B cell (primary cell): ENCODE measurements around the gene SLC4A2. TPM values are rescaled to one million over a fixed set of nuclear protein-coding genes. Genes with fewer than 3 reads are reported as not detected.
A peak's percentile ranks its signal among the peaks of the same experiment; 100 is the strongest.

Source experiments
- ATAC-seq: fragments of 200-7000 bp; cut with Tn5 transposase; one replicate; pipeline ENCODE4 v1.10.0; 2021; ENCODE audit warnings: low read depth, mild to moderate bottlenecking, moderate number of reproducible peaks, moderate library complexity
- CTCF ChIA-PET: fragments of 350-600 bp; sonication (Branson Sonifier 250); formaldehyde crosslinking; loops from one replicate; lab custom pipeline; 2021; ENCODE audit warnings: antibody characterized with exemption, inconsistent platforms; lab: Charles Lee
- POLR2A ChIA-PET: fragments of 350-600 bp; sonication (Branson Sonifier 250); formaldehyde crosslinking; loops from one replicate; lab custom pipeline; 2021; ENCODE audit warnings: antibody characterized with exemption; lab: Charles Lee
- DNase-seq: peaks from one replicate; pipeline ENCODE4 v3.0.0; 2013
- H2AFZ ChIP-seq: 2 replicates; pipeline ENCODE4 v1.6.1; 2012; ENCODE audit warnings: mild to moderate bottlenecking, low read depth, low read length; ENCODE audit not compliant: insufficient read depth, poor library complexity, severe bottlenecking
- H3K27ac ChIP-seq, 2 donors: 1 replicate in 1 of 2; 2 replicates in 1 of 2; pipeline ENCODE4 v1.5.1; 2012 to 2013; ENCODE audit warnings: low read length in 2 of 2, mild to moderate bottlenecking in 2 of 2, moderate library complexity in 1 of 2
- H3K27me3 ChIP-seq, 4 experiments: fragments of 200-600 bp in 1 of 4; sonication (generic) in 1 of 4; replicated peaks in 1 of 4; 1 replicate in 2 of 4; 2 replicates in 2 of 4; pipeline versions ENCODE4 v1.6.1 to v1.7.0; 2013 to 2016; ENCODE audit warnings: low read length in 3 of 4, mild to moderate bottlenecking in 2 of 4, mixed read lengths in 1 of 4, moderate library complexity in 1 of 4; ENCODE audit not compliant: insufficient read depth in 4 of 4, control insufficient read depth in 3 of 4; ENCODE audit errors: control extremely low read depth in 1 of 4
- H3K36me3 ChIP-seq, 2 experiments: replicated peaks in 1 of 2; 1 replicate in 1 of 2; 2 replicates in 1 of 2; pipeline versions ENCODE4 v1.6.1 to v1.7.1; 2013; ENCODE audit warnings: low read length in 1 of 2; ENCODE audit not compliant: insufficient read depth in 2 of 2, control insufficient read depth in 1 of 2; ENCODE audit errors: control extremely low read depth in 1 of 2, extremely low read depth in 1 of 2
- H3K4me1 ChIP-seq, 2 donors: fragments of 200-600 bp in 1 of 2; sonication (generic) in 1 of 2; 1 replicate in 1 of 2; 2 replicates in 1 of 2; pipeline versions ENCODE4 v1.5.1 to v1.6.1; 2013 to 2017; ENCODE audit warnings: low read length in 2 of 2; ENCODE audit not compliant: control insufficient read depth in 2 of 2, insufficient read depth in 2 of 2
- H3K4me2 ChIP-seq: replicated peaks from 2 replicates; pipeline ENCODE3; 2012; ENCODE audit warnings: mild to moderate bottlenecking, low read depth, low read length; ENCODE audit not compliant: poor library complexity, severe bottlenecking
- H3K4me3 ChIP-seq, 5 experiments: fragments of 200-600 bp in 1 of 5; sonication (generic) in 1 of 5; 1 replicate in 3 of 5; 2 replicates in 2 of 5; pipeline versions ENCODE4 v1.5.1 to v1.7.0; 2011 to 2016; ENCODE audit warnings: low read length in 4 of 5, mild to moderate bottlenecking in 4 of 5, low read depth in 2 of 5, control low read depth in 1 of 5, moderate library complexity in 1 of 5; ENCODE audit not compliant: insufficient read depth in 1 of 5; ENCODE audit errors: control extremely low read depth in 1 of 5, extremely low read depth in 1 of 5
- H3K79me2 ChIP-seq: fragments of 200-600 bp; sonication (generic); one replicate; pipeline ENCODE4 v1.6.0; 2016; ENCODE audit warnings: low read length; ENCODE audit not compliant: control insufficient read depth, insufficient read depth
- H3K9ac ChIP-seq: fragments of 200-600 bp; sonication (generic); 2 replicates; pipeline ENCODE4 v1.6.1; 2017; ENCODE audit warnings: mild to moderate bottlenecking, low read length, moderate library complexity
- H3K9me3 ChIP-seq, 3 donors: one replicate each; pipeline versions ENCODE4 v1.6.1 to v1.7.1; 2013; ENCODE audit warnings: low read length in 2 of 3; ENCODE audit not compliant: control insufficient read depth in 2 of 3, insufficient read depth in 1 of 3; ENCODE audit errors: control extremely low read depth in 1 of 3
- H4K20me1 ChIP-seq: 2 replicates; pipeline ENCODE4 v1.6.0; 2012; ENCODE audit warnings: mild to moderate bottlenecking, low read length; ENCODE audit not compliant: insufficient read depth, control insufficient read depth, poor library complexity, severe bottlenecking
- H3K27ac Mint-ChIP-seq: one replicate; pipeline ENCODE4 v1.8.0; 2021; ENCODE audit warnings: mixed read lengths
- H3K27me3 Mint-ChIP-seq: one replicate; pipeline ENCODE4 v1.8.0; 2021; ENCODE audit warnings: mixed read lengths
- H3K4me1 Mint-ChIP-seq: one replicate; pipeline ENCODE4 v1.8.0; 2021; ENCODE audit warnings: mixed read lengths
- H3K4me3 Mint-ChIP-seq: one replicate; pipeline ENCODE4 v1.8.0; 2021; ENCODE audit warnings: mixed read lengths
- H3K9me3 Mint-ChIP-seq: one replicate; pipeline ENCODE4 v1.8.0; 2022; ENCODE audit warnings: mixed read lengths; ENCODE audit not compliant: insufficient read depth
- CTCF ChIP-seq: fragments of 200-600 bp; IDR thresholded peaks from one replicate; pipeline ENCODE4 v1.8.0; 2022; ENCODE audit warnings: antibody characterized with exemption, mild to moderate bottlenecking
- EZH2 ChIP-seq: IDR thresholded peaks from 2 replicates; pipeline ENCODE4 v1.6.1; 2012; ENCODE audit warnings: borderline replicate concordance, low read depth, mild to moderate bottlenecking, moderate library complexity, low read length; ENCODE audit not compliant: insufficient read depth, poor library complexity, severe bottlenecking
- WGBS: methylation state at CpG from one replicate; pipeline ENCODE4 v1.1.5; 2013; ENCODE audit warnings: missing lambda C conversion rate; ENCODE audit not compliant: insufficient coverage; 5-methylcytosine and 5-hydroxymethylcytosine counted together
- intact Hi-C: fragments of 100-400 bp; cut with micrococcal nuclease; formaldehyde crosslinking; loops from one replicate; pipeline ENCODE4 v1.10.0; 2022
- polyA plus RNA-seq: library from polyadenylated mRNA; depleted of rRNA; stranded (reverse); fragments of >200 nt; gene quantifications from 2 replicates; pipeline ENCODE4 v1.2.3, GENCODE V29; 2012
- total RNA-seq, 2 donors: library from RNA; stranded (reverse); fragments of 120-200 nt in 1 of 2; gene quantifications; 1 replicate in 1 of 2; 2 replicates in 1 of 2; pipeline versions ENCODE4 v1.2.3 to v1.2.4, GENCODE V29; 2013 to 2022

The SLC4A2 gene
- total and polyA plus RNA-seq, 2 donors (not counting 1 experiment from before 2014, with no cell fraction given), result 82.8 to 113 TPM

GRCh38 chr7:151053751-151054150 is 5.6 kb upstream of the SLC4A2 start:
- H3K4me3 ChIP-seq, result no peak overlapping the region
- Mint-ChIP-seq H3K4me1 (peaks cover 19% of the 10 kb centered on the region), H3K27ac (no peak overlapping the region), H3K4me3 (no peak overlapping the region), H3K27me3 (peaks cover 6% of the 10 kb centered on the region), H3K9me3 (no peaks in the 10 kb centered on the region)
- no peaks in the 10 kb centered on the region for H3K9me3 ChIP-seq
- H3K4me2 ChIP-seq, result no peak overlapping the region
- peaks cover 0 to 13% (median 3%) of the 10 kb centered on the region in 4 experiments for H3K27me3 ChIP-seq
- DNase-seq, result no peak
- H2AFZ ChIP-seq, result no peak overlapping the region
- H3K79me2 ChIP-seq, result peaks cover 6% of the 10 kb centered on the region
- no peak overlapping the region for H3K9ac ChIP-seq
- no peak for TF ChIP-seq EZH2
- TF ChIP-seq CTCF, result no peak
- intact Hi-C loops, result no loop called here
- H3K36me3 ChIP-seq, result no peaks in the 10 kb centered on the region
- whole genome bisulfite sequencing, result 95% methylated on average over 6 of the region's 8 CpGs
- no peak overlapping the region for H3K27ac ChIP-seq
- H3K4me1 ChIP-seq, result peaks cover 13 to 18% of the 10 kb centered on the region in 2 donors
- POLR2A ChIA-PET, result no interaction called here
- no peaks in the 10 kb centered on the region for H4K20me1 ChIP-seq
- ATAC-seq, result no peak
- CTCF ChIA-PET, result no interaction called here

- Histone ChIP-seq H3K9me3 (no peaks in the 10 kb centered on the region), H3K4me3 (no peak overlapping the region), H3K4me2 (no peak overlapping the region), H3K27ac (no peak overlapping the region), H3K9ac (no peak overlapping the region), H4K20me1 (peaks cover 14% of the 10 kb centered on the region), H2AFZ (no peak overlapping the region), H3K79me2 (peaks cover 24% of the 10 kb centered on the region), H3K4me1 (peaks cover 26 to 36% of the 10 kb centered on the region in 2 donors), H3K27me3 (peaks cover 0 to 9% (median 3%) of the 10 kb centered on the region in 4 experiments), H3K36me3 (no peaks in the 10 kb centered on the region)
- ATAC-seq, result no peak
- 96% methylated on average over 4 of the region's 6 CpGs for WGBS
- TF ChIP-seq CTCF, result no peak
- TF ChIP-seq EZH2, result no peak
- ChIA-PET CTCF (no interaction called here), POLR2A (no interaction called here)
- H3K4me1 Mint-ChIP-seq, result peaks cover 36% of the 10 kb centered on the region
- H3K27ac Mint-ChIP-seq, result no peak overlapping the region
- H3K4me3 Mint-ChIP-seq, result peak overlapping the region; percentile 96
- peaks cover 6% of the 10 kb centered on the region for H3K27me3 Mint-ChIP-seq
- intact Hi-C loops, result loop anchor here (5.0 kb wide), 1 partner anchor 44 kb away; no protein-coding TSS in a partner anchor
- no peaks in the 10 kb centered on the region for H3K9me3 Mint-ChIP-seq
- no peak for DNase-seq
Observed at GRCh38 chr7:151056283-151056665, 3.1 kb upstream of the SLC4A2 start.
